GM06990 (cell line): ENCODE data around the gene TMEM80.
"Not testable (repeated sequence)": the region's sequence is repeated elsewhere in the genome, so short reads cannot be mapped to it uniquely, and the experiment has no call there.

Experiments
- DNase-seq: peaks from one replicate; pipeline ENCODE4 v3.0.0-alpha.2; 2011; ENCODE audit not compliant: insufficient read length; ENCODE audit errors: extremely low read depth
- H3K27me3 ChIP-seq: replicated peaks from 2 replicates; pipeline ENCODE4 v1.6.0; 2011; ENCODE audit warnings: low read length; ENCODE audit not compliant: control insufficient read depth, insufficient read depth
- H3K36me3 ChIP-seq: 2 replicates; pipeline ENCODE4 v1.5.1; 2011; ENCODE audit warnings: low read length; ENCODE audit not compliant: control insufficient read depth, insufficient read depth
- H3K4me3 ChIP-seq: replicated peaks from 2 replicates; pipeline ENCODE4 v1.5.1; 2011; ENCODE audit warnings: low read depth, mild to moderate bottlenecking, control low read depth, low read length
- TF ChIP-seq, protein P1 (sequence below): IDR thresholded peaks from 2 replicates; pipeline ENCODE4 v1.5.1; 2011; ENCODE audit warnings: low read length, control low read depth, mild to moderate bottlenecking, inconsistent platforms; ENCODE audit not compliant: insufficient read depth, poor library complexity, severe bottlenecking

Gene TMEM80

DNA sequence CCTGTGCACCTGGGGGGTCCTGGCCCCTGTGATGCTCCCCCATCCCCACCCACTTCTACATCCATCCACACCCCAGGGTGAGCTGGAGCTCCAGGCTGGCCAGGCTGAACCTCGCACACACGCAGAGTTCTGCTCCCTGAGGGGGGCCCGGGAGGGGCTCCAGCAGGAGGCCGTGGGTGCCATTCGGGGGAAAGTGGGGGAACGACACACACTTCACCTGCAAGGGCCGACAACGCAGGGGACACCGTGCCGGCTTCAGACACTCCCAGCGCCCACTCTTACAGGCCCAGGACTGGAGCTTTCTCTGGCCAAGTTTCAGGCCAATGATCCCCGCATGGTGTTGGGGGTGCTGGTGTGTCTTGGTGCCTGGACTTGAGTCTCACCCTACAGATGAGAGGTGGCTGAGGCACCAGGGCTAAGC, 31.7 kb downstream of the TMEM80 start:
- no peak for DNase-seq
- Histone ChIP-seq H3K4me3 (no peak overlapping the region), H3K36me3 (no peaks in the 10 kb centered on the region), H3K27me3 (no peaks in the 10 kb centered on the region; the same call in 1 of the 2 replicates)
- TF ChIP-seq, protein P1, sequence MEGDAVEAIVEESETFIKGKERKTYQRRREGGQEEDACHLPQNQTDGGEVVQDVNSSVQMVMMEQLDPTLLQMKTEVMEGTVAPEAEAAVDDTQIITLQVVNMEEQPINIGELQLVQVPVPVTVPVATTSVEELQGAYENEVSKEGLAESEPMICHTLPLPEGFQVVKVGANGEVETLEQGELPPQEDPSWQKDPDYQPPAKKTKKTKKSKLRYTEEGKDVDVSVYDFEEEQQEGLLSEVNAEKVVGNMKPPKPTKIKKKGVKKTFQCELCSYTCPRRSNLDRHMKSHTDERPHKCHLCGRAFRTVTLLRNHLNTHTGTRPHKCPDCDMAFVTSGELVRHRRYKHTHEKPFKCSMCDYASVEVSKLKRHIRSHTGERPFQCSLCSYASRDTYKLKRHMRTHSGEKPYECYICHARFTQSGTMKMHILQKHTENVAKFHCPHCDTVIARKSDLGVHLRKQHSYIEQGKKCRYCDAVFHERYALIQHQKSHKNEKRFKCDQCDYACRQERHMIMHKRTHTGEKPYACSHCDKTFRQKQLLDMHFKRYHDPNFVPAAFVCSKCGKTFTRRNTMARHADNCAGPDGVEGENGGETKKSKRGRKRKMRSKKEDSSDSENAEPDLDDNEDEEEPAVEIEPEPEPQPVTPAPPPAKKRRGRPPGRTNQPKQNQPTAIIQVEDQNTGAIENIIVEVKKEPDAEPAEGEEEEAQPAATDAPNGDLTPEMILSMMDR, result no peak

DNA sequence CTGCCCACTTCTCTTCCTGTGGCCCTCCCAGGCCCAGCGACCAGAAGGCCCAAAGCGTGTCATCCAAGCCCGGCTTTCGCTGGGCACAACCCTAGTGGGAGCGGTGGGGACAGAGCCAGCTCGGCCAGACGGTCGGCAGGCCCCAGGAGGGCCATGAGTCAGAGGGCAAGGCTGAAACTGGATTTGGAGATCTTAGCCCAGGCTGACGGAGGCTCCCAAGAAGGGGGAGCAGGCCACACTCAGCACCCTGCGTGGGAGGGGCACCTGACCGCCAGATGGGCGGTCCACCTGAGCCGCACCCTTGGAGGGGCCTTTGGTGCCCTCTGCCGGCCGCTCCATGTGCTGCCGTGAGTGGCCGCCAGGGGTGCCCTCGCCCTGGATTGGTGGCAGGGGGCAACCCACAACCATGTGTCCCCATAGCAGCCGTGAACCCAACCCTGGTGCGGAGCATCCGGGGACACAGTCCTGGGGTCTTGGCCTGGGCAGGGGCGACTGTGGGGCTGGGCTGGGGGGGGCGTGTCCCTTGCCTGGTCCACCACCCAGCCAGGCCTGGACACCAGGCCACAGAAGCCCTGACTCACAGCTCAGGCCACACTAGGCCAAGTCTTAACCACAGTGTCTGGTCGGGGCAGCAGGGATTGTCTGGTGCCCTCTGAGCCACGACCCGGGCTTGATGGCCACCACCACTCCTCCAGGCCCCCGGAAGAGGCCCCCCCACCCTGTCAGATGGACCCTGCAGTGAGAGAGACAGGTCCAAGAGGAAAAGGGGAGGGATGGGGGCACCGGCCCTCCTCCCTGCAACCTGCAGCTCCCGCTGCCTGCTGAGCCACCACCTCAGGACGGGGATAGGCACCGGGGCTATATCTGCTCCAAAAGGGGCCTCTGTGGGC, 32.5 kb downstream of the TMEM80 start:
- peak; percentile 75 for DNase-seq
- TF ChIP-seq, protein P1, result peak; percentile 100
- Histone ChIP-seq H3K36me3 (no peaks in the 10 kb centered on the region), H3K4me3 (no peak overlapping the region), H3K27me3 (no peaks in the 10 kb centered on the region)

DNA sequence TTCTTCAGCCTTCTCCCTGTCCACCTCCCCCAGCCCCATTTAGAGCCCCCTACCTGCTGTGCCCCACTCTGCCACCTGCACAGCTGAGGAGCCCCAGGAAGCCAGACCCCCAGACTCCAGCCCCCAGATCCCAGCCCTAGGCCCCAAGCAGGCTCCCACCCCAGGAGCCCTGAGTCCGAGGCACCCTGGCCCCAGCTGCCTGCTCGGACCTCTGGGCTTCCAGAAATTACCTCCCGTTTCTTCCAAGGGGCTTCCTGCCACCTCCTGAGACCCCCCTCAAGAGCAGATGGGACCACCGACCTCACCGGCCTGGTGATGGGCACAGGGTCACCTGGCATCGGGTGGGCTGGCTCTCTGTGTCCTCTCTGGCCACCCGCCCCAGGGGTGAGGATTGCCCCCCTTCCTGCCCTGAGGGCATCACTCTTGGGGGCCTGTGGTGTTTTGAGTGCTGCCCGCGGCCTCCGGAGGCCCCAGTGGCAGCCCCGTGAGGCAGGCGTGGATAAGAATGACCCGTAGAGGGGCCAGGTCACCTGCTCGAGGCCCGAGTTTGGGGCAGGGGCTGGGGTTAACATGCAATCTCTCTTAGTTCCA, 33.4 kb downstream of the TMEM80 start:
- no peak for DNase-seq
- TF ChIP-seq, protein P1, result no peak
- no peak overlapping the region for H3K4me3 ChIP-seq
- no peaks in the 10 kb centered on the region for H3K36me3 ChIP-seq
- H3K27me3 ChIP-seq, result no peaks in the 10 kb centered on the region

DNA sequence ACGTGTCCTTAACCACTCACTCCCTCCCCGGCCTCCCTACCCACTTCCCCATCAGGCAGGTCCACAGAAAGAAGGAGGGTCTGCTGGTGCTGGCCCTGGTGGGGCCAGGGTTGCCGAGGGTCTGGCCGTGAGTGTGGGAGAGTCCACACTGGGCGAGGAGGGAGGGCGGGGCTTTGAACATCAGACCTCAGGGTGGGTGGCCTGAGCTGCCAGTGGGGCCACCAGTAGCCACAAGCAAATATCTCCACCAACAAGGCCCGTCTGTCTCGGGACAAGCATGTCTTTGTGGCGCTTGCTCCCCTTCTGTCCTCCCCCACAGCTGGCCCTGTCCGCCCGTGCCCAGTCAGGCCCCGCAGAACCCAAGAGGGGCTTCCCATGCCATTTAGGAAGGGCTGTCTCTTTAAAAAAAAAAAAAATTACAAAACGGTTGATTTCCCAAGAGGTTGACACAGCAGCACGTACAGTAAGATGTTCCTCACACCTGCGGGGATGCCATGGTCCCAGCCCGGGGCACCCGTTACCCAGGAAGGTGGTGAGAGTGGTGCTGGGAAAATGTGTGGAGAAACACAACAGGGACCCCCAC, 34.0 kb downstream of the TMEM80 start:
- DNase-seq, result no peak
- Histone ChIP-seq H3K27me3 (no peaks in the 10 kb centered on the region), H3K36me3 (no peaks in the 10 kb centered on the region), H3K4me3 (no peak overlapping the region)
- TF ChIP-seq, protein P1, result no peak

DNA sequence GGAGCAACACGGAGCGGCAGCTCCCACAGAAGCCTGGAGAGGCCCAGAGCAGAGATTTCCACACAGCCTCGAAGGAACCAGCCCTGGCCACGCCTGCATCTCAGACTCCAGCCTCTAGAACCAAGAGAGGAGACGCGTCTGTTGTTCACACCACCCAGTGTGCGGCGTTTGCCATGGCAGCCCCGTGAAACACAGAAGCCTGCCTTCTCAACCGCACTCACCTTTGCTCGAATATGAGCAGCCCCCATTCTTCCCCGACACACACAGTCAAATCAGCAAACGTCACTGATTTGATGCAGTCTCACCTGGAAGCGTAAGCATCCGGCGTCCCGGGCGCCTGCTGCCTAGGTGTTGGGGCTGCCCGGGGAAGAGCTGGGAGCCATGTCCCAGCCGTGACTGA, 37.5 kb downstream of the TMEM80 start:
- no peak for DNase-seq
- H3K27me3 ChIP-seq, result no peaks in the 10 kb centered on the region
- H3K4me3 ChIP-seq, result no peak overlapping the region
- TF ChIP-seq, protein P1, result no peak
- H3K36me3 ChIP-seq, result no peaks in the 10 kb centered on the region

DNA sequence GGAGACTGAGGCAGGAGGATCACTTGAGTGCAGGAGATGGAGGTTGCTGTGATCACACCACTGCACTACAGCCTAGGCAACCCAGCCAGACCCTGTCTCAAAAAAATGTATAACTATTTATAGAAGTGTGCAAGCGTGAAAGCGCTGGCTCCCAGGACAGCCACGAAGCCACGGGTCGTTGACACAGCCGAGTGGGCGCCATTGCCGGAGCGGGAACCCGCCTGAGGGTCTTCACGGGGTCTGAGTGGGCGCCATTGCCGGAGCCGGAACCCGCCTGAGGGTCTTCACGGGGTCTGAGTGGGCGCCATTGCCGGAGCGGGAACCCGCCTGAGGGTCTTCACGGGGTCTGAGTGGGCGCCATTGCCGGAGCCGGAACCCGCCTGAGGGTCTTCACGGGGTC, 38.9 kb downstream of the TMEM80 start:
- not testable (repeated sequence) for H3K4me3 ChIP-seq, H3K27me3 ChIP-seq, DNase-seq, H3K36me3 ChIP-seq
